Sciatic nerve (tissue), 2 donors: ENCODE data around the gene MSGN1. TPM values are rescaled to one million over a fixed set of nuclear protein-coding genes. Genes with fewer than 3 reads are reported as not detected.

Source experiments
- ATAC-seq: fragments of 200-7000 bp; cut with Tn5 transposase; one replicate; pipeline ENCODE4 v1.9.1; 2020; ENCODE audit warnings: mild to moderate bottlenecking, moderate library complexity
- DNase-seq: peaks from one replicate; pipeline ENCODE4 v3.0.0-alpha.2; 2020; ENCODE audit warnings: low spot score
- intact Hi-C: fragments of 100-400 bp; cut with DNase I; formaldehyde crosslinking; loops from one replicate; pipeline ENCODE4 v1.14.2; 2022
- total RNA-seq: library from RNA; stranded (reverse); fragmentation: NEBNext Ultra II Directional; extraction: Animal tissue kit (Norgen Biotek cat#: 25700); gene quantifications from one replicate; pipeline ENCODE4 v1.2.1, GENCODE V29; 2021
- donor health status: DM: no; HTN: no; CAD: no.
- donor health status: DM: no; HTN: no; CAD: no.

Gene MSGN1
- total RNA-seq, 1 donor from 2014 or later: not detected

DNA sequence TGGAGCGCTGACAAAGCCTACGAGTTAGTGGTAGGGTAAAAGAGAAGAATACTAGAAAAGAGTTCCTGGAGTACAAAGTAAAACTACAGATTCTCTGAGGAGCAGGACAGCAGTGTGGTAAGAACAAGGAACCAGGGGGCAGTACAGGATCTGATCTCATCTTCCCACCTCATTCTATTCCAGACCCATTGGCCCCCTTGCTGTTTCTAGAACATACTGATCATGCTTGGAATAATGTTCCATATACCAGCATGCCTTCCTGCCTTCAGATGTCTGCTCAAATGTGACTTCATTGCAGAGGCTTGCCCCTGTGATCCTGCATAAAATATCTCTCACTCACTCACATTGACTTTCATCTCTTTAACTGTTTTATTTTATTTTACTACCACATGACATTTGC is 19.3 kb downstream of the MSGN1 start:
- intact Hi-C loops: no loop called here
- DNase-seq (no peak), ATAC-seq (no peak)

GRCh38 chr2:17839959-17840358 is 23.7 kb downstream of the MSGN1 start:
- intact Hi-C loops: no loop called here
- no peak for DNase-seq
- no peak for ATAC-seq

- intact Hi-C loops: no loop called here
- DNase-seq (no peak), ATAC-seq (no peak)
Observed at GRCh38 chr2:17843457-17843856, 27.2 kb downstream of the MSGN1 start.

GRCh38 chr2:17845806-17846205 is 29.5 kb downstream of the MSGN1 start:
- no peak for ATAC-seq
- intact Hi-C loops: no loop called here
- no peak for DNase-seq

DNA sequence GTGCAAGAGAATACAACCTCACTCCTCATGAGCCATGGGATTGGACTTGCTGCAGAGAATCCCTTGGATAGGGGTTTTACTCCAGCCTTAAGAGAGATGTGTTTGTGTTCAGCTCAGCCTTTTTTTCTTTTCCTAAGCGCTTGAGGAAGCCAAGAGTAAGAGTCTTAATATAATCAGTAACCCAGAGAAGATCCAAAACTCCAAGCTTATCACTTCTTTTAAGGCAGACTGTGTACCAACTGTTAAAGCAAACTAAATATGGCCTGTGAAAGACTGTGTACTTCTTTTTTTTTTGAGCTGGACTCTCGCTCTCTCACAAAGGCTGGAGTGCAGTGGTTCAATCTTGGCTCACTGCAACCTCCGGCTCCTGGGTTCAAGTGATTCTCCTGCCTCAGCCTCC is 30.4 kb downstream of the MSGN1 start:
- no peak for ATAC-seq
- no peak for DNase-seq
- intact Hi-C loops: no loop called here

DNA sequence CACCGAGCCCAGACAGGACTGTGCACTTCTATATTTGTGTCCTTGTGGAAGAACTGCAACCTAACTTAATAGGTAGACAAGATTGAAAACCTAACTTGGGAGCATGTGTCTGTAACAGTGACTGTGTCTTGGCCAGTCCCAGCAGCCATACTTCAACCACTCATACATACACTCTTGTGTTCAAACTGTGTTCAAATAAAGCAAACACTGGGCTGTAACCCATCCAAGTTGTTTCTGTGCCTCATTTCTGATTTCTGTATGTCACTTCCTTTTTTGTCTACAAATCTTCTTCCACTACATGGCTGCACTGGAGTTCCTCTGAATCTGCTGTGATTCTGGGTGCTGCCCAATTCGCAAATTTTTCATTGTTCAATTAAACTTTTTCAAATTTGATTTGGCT is 31.0 kb downstream of the MSGN1 start:
- ATAC-seq: no peak
- DNase-seq: no peak
- intact Hi-C loops: no loop called here

DNA sequence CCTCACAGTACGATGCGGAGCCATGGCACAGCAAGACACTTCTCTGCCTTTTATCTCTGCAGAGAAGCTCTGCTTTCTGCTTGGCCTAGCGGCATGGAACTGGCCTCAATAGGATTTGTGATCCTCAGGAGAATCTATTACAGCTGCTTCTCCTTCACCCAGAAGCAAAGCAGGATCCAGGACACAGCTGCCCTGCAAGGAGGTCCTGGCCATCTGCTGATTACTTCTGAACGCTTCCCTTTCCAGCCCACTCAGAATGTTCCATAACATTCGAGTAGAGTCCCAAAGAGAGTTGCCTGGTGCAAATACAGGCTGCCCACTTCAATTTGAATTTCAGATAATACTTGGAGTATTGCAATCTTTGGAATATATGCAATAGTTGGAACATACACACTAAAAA is 33.0 kb downstream of the MSGN1 start:
- no peak for ATAC-seq
- DNase-seq: no peak
- intact Hi-C loops: no loop called here

- no peak for DNase-seq
- intact Hi-C loops: loop anchor here (5.0 kb wide), 1 partner anchor 327 kb away; no protein-coding TSS in a partner anchor
- ATAC-seq: no peak
Observed at GRCh38 chr2:17850151-17850550, 33.9 kb downstream of the MSGN1 start.

DNA sequence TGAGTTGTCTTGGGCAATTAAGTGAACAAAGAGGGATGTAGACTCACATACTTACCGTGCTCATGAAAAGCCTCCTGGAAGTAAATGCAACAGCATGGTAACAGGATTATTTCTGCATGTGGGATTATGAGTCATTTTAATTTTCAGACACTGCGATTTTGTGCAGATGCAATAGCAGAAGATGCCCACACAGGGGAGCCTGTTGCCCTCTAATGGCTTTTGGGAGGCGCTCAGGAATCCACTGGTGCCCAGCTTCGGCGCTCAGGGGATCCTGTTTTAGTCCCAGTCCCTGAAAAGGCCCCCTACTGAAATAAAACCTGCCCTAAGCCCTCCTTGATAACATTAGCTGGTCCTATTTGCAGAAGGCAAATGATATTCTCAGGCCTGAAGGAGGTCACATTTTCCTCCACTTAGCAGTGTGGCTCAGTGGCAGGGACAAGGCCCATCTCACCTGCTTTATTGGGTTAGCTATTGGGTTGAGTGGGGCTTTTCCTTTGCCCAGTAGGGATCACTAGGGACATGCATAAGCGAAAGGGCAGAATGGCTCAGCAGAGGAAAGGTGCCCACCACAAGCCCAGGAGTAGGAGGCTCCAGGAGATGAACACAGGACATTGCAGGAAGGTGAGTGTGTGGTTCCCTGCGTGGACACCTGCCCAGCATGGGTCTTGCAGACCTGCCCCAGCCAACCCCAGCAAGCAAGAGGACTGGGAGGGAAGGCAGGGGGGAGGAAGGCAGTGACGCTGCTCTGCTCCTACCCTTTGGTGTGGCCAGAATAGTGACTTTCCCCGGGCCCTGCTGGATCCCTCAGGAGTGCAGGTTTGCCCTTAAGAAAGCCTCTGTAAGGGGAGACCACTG is 35.7 kb downstream of the MSGN1 start:
- DNase-seq (peak; percentile 64), ATAC-seq (peak; percentile 73)
- intact Hi-C loops: loop anchor here (5.0 kb wide), 1 partner anchor 325 kb away; no protein-coding TSS in a partner anchor

DNA sequence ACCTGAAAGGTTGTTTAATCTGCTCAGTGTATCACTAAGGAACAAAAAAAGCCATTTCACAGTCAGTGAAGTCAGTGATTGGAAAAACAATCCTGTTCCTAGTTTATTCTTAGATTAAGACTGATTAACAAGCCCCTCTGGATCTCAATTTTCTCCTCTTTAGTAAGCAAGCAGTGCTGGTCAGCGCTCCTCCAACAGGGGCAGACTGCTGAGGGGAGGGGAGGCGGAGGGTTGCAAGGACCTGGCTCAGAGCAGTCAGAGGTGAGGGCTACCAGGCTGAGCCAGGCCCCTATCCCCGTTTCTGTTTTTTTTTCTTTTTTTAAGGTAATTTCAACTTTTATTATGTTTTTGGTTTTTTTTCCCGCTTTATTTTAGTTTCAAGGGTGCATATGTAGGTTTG is 37.5 kb downstream of the MSGN1 start:
- intact Hi-C loops: loop anchor here (5.0 kb wide), 1 partner anchor 324 kb away; no protein-coding TSS in a partner anchor

GRCh38 chr2:17857021-17857420 is 40.8 kb downstream of the MSGN1 start:
- no peak for ATAC-seq
- intact Hi-C loops: no loop called here

More for the DNA sequence above, 37.5 kb downstream of the MSGN1 start:
- no peak for ATAC-seq
- no peak for DNase-seq

GRCh38 chr2:17858064-17858463 is 41.8 kb downstream of the MSGN1 start:
- no peak for ATAC-seq
- intact Hi-C loops: no loop called here
- no peak for DNase-seq

More at GRCh38 chr2:17857021-17857420, 40.8 kb downstream of the MSGN1 start:
- no peak for DNase-seq

DNA sequence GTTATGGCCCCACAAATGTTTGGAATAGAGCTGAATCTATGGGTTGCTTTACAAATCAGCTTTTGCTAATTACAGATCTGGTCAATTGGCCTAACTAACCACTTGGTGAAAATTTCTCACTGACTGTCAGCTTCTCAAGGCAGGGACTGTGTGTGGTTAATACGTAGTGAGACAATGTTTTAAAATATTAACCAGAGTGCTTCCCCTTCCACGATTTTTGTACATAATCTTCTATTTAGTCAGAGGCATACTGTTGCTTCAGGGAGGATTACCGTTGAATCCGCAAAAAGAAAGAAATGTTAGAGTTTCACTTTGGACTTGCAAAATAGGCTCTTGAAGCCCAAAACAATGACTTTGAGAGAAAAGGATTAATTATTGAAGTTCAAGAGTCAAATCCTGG is 47.3 kb downstream of the MSGN1 start:
- ATAC-seq (no peak), DNase-seq (no peak)
- intact Hi-C loops: no loop called here

- ATAC-seq (no peak), DNase-seq (no peak)
- intact Hi-C loops: no loop called here
Observed at GRCh38 chr2:17864676-17865075, 48.4 kb downstream of the MSGN1 start.

- DNase-seq (no peak), ATAC-seq (no peak)
- intact Hi-C loops: no loop called here
Observed at GRCh38 chr2:17867133-17867532, 50.9 kb downstream of the MSGN1 start.

Other genes starting within 250 kb of the MSGN1 start
- gene SMC6, start 62.6 kb upstream of the MSGN1 start, total RNA-seq: 23.6 TPM
- gene GEN1, start 62.3 kb upstream of the MSGN1 start, total RNA-seq: 3.4 TPM
- 16.9 TPM for gene KCNS3, start 62.2 kb downstream of the MSGN1 start, total RNA-seq